Transverse colon (tissue), 4 donors: ENCODE results near the gene MARS1. TPM values are rescaled to one million over a fixed set of nuclear protein-coding genes. Genes with fewer than 3 reads are reported as not detected.

ENCODE experiments used
- DNase-seq: peaks from one replicate; pipeline ENCODE4 v3.0.0-alpha.2; 2019
- H3K27ac ChIP-seq, 4 donors: fragments of 200-600 bp; sonication (generic); 2 replicates each; pipeline ENCODE4 v1.5.1; 2016 to 2018; ENCODE audit warnings: inconsistent platforms in 4 of 4
- H3K27me3 ChIP-seq: fragments of 200-600 bp; sonication (generic); 2 replicates; pipeline ENCODE4 v1.5.1; 2017; ENCODE audit warnings: inconsistent platforms
- H3K36me3 ChIP-seq, 4 donors: fragments of 200-600 bp; sonication (generic); 2 replicates each; pipeline ENCODE4 v1.5.1; 2017 to 2019; ENCODE audit warnings: inconsistent platforms in 4 of 4
- H3K4me1 ChIP-seq, 4 donors: fragments of 200-600 bp; sonication (generic); 2 replicates each; pipeline ENCODE4 v1.5.1; 2017 to 2020; ENCODE audit warnings: inconsistent platforms in 4 of 4
- H3K4me3 ChIP-seq, 4 donors: fragments of 200-600 bp; sonication (generic); 1 replicate in 1 of 4; 2 replicates in 3 of 4; pipeline versions ENCODE4 v1.5.1 to v1.6.1; 2017 to 2019; ENCODE audit warnings: inconsistent platforms in 4 of 4
- H3K9me3 ChIP-seq, 2 donors: fragments of 200-600 bp; sonication (generic); 2 replicates each; pipeline ENCODE4 v1.5.1; 2017 to 2019; ENCODE audit warnings: inconsistent platforms in 2 of 2
- EP300 ChIP-seq: sonication (generic); formaldehyde crosslinking; IDR thresholded peaks from one replicate; pipeline ENCODE4 v1.6.1; 2017; ENCODE audit warnings: antibody characterized with exemption, low read depth
- POLR2A ChIP-seq: fragments of 450-650 bp; IDR thresholded peaks from one replicate; pipeline ENCODE4 v1.6.1; 2016; ENCODE audit warnings: antibody characterized with exemption, mild to moderate bottlenecking, moderate library complexity
- POLR2AphosphoS5 ChIP-seq, 3 donors: sonication (generic); formaldehyde crosslinking; IDR thresholded peaks; one replicate each; pipeline ENCODE4 v1.6.1; 2016; ENCODE audit warnings: antibody characterized with exemption in 3 of 3
- WGBS, 2 donors: methylation state at CpG; one replicate each; pipeline ENCODE4 v1.1.5; 2018; ENCODE audit warnings: low coverage in 1 of 2; 5-methylcytosine and 5-hydroxymethylcytosine counted together
- in situ Hi-C, 4 donors: fragments of 200-750 bp; cut with MboI; loops; one replicate each; pipeline versions ENCODE4 v1.15.0 to v1.15.1; 2017; ENCODE audit warnings: low sequenced_read_pairs in 3 of 4, low pct_ligation_motif_present in 1 of 4, low pct_unique_long_range_greater_than_20kb in 1 of 4
- intact Hi-C: fragments of 100-400 bp; cut with DNase I; formaldehyde crosslinking; loops from one replicate; pipeline ENCODE4 v1.15.1; 2023; ENCODE audit warnings: low total_unique reads
- total RNA-seq, 4 donors: library from RNA; depleted of rRNA; stranded (reverse); fragments of >200 nt; gene quantifications; one replicate each; pipeline ENCODE4 v1.1.0, GENCODE V29; 2016
- TF ChIP-seq, protein P1 (sequence below), 5 experiments: fragments of 200-600 bp in 3 of 5; fragments of 450-650 bp in 2 of 5; sonication (generic) in 3 of 5; IDR thresholded peaks; 1 replicate in 2 of 5; 2 replicates in 3 of 5; pipeline ENCODE4 v1.5.1; 2016 to 2017; ENCODE audit warnings: antibody characterized with exemption in 5 of 5, inconsistent platforms in 3 of 5, mild to moderate bottlenecking in 2 of 5, moderate library complexity in 1 of 5

Gene MARS1
- total RNA-seq, 4 donors from 2014 or later: 39.0 to 184 (median 103) TPM

DNA sequence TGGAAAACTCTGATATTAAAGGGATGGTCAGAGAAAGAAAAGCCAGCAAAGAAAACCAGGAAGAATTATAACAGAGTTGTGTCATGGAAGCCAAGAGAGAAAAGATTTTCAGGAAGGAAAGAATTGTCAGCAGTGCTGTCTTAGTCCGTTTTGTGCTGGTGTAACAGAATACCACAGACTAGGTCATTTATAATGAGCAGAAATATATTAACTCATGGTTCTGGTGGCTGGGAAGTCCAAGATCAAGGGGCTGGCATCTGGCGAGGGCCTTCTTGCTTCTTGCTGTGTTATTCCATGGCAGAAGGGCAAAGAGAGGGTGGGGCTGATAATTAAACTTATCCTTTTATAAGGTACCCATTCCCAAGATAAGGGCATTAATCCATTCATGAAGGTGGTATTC is 39.2 kb upstream of the MARS1 start:
- in situ Hi-C loops: loop anchor here in 3 of 4 donors (10.0 to 25.0 kb wide), 2 partner anchors 136 to 154 kb away; no protein-coding TSS in a partner anchor
- H3K4me1 ChIP-seq: peaks cover 9 to 12% (median 9%) of the 10 kb centered on the region in 4 donors
- TF ChIP-seq EP300: no peak
- TF ChIP-seq POLR2AphosphoS5 (IDR thresholded peaks at IDR 0.05): no peak
- no peak for TF ChIP-seq POLR2A
- TF ChIP-seq, protein P1, sequence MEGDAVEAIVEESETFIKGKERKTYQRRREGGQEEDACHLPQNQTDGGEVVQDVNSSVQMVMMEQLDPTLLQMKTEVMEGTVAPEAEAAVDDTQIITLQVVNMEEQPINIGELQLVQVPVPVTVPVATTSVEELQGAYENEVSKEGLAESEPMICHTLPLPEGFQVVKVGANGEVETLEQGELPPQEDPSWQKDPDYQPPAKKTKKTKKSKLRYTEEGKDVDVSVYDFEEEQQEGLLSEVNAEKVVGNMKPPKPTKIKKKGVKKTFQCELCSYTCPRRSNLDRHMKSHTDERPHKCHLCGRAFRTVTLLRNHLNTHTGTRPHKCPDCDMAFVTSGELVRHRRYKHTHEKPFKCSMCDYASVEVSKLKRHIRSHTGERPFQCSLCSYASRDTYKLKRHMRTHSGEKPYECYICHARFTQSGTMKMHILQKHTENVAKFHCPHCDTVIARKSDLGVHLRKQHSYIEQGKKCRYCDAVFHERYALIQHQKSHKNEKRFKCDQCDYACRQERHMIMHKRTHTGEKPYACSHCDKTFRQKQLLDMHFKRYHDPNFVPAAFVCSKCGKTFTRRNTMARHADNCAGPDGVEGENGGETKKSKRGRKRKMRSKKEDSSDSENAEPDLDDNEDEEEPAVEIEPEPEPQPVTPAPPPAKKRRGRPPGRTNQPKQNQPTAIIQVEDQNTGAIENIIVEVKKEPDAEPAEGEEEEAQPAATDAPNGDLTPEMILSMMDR (IDR thresholded peaks at IDR 0.05): no peak
- no peak overlapping the region for H3K4me3 ChIP-seq
- 83 to 95% methylated on average over 2 of the region's 2 CpGs for WGBS, 2 donors
- H3K36me3 ChIP-seq: no peaks in the 10 kb centered on the region
- no peaks in the 10 kb centered on the region for H3K27me3 ChIP-seq
- H3K27ac ChIP-seq: no peak overlapping the region
- DNase-seq: no peak
- intact Hi-C loops: no loop called here
- no peaks in the 10 kb centered on the region for H3K9me3 ChIP-seq

DNA sequence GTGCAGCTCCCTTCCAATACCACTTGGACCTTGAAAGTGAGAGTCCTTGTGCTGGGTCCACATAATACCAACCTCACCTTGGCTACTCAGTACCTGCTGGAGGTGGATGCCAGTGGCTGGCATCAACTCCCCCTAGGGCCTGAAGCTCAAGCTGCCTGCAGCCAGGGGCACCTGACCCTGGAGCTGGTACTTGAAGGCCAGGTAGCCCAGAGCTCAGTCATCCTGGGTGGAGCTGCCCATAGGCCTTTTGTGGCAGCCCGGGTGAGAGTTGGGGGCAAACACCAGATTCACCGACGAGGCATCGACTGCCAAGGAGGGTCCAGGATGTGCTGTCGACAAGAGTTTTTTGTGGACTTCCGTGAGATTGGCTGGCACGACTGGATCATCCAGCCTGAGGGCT is 38.5 kb upstream of the MARS1 start:
- Histone ChIP-seq H3K4me3 (no peak overlapping the region), H3K27ac (no peak overlapping the region), H3K9me3 (no peaks in the 10 kb centered on the region), H3K4me1 (peaks cover 9 to 12% (median 9%) of the 10 kb centered on the region in 4 donors), H3K27me3 (no peaks in the 10 kb centered on the region), H3K36me3 (no peaks in the 10 kb centered on the region)
- intact Hi-C loops: no loop called here
- DNase-seq: no peak
- 99% methylated on average over 7 of the region's 7 CpGs; no CpG with 5 or more reads in 1 of the 2 donors for WGBS, 2 donors
- in situ Hi-C loops: loop anchor here in 3 of 4 donors (10.0 to 25.0 kb wide), 2 partner anchors 137 to 155 kb away; no protein-coding TSS in a partner anchor
- TF ChIP-seq, protein P1 (IDR thresholded peaks at IDR 0.05): no peak
- TF ChIP-seq EP300 (no peak), POLR2AphosphoS5 (IDR thresholded peaks at IDR 0.05) (no peak), POLR2A (no peak)

DNA sequence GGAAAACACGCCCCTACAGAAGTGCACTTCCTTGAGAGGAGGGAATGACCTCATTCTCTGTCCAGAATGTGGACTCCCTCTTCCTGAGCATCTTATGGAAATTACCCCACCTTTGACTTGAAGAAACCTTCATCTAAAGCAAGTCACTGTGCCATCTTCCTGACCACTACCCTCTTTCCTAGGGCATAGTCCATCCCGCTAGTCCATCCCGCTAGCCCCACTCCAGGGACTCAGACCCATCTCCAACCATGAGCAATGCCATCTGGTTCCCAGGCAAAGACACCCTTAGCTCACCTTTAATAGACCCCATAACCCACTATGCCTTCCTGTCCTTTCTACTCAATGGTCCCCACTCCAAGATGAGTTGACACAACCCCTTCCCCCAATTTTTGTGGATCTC is 37.8 kb upstream of the MARS1 start:
- WGBS, 2 donors: 72 to 93% methylated on average over 2 to 3 of the region's 3 CpGs
- Histone ChIP-seq H3K27me3 (no peaks in the 10 kb centered on the region), H3K4me1 (peaks cover 9 to 12% (median 9%) of the 10 kb centered on the region in 4 donors), H3K9me3 (no peaks in the 10 kb centered on the region), H3K27ac (no peak overlapping the region), H3K36me3 (no peaks in the 10 kb centered on the region), H3K4me3 (no peak overlapping the region)
- in situ Hi-C loops: no loop called here
- TF ChIP-seq, protein P1 (IDR thresholded peaks at IDR 0.05): no peak
- TF ChIP-seq EP300 (no peak), POLR2AphosphoS5 (IDR thresholded peaks at IDR 0.05) (no peak)
- no peak for DNase-seq
- intact Hi-C loops: loop anchor here (5.0 kb wide), 2 partner anchors 143 to 188 kb away; no protein-coding TSS in a partner anchor

DNA sequence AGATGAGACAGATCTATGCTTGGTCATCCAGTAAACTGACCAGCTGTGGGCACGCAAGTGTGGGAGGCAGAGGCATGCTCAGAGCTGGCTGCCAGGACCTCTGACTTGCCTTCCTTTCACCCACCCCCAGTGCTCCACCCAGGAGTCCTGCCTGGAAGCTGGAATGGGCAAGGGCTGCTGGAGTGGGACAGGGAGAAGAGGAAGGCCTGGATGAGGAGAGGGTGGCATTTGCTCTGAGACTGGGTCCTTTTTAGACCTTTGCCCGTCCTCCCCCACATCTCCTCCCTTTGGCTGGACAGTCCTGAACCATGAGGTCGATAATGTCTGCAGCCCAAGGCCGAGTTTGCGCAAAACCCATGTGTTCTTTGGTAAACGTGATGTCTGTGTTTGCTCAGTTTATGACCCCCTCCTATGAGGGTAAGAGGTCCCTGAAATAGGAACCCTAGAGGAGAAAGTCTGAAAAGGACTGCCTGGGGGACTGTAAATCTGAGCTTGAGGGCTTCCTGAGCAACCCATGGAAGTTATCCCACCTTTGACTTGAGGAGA is 36.6 kb upstream of the MARS1 start:
- Histone ChIP-seq H3K4me1 (peaks cover 9 to 16% (median 10%) of the 10 kb centered on the region in 4 donors), H3K9me3 (no peaks in the 10 kb centered on the region), H3K4me3 (no peak overlapping the region), H3K27me3 (no peaks in the 10 kb centered on the region), H3K36me3 (no peaks in the 10 kb centered on the region), H3K27ac (no peak overlapping the region)
- no peak for DNase-seq
- TF ChIP-seq, protein P1 (IDR thresholded peaks at IDR 0.05): no peak
- TF ChIP-seq POLR2AphosphoS5 (IDR thresholded peaks at IDR 0.05): no peak
- TF ChIP-seq POLR2A: no peak
- no peak for TF ChIP-seq EP300
- in situ Hi-C loops: no loop called here
- 67% methylated on average over 6 of the region's 6 CpGs; no CpG with 5 or more reads in 1 of the 2 donors for WGBS, 2 donors
- intact Hi-C loops: loop anchor here (5.0 kb wide), 2 partner anchors 144 to 189 kb away; no protein-coding TSS in a partner anchor
